ENCODE data around the gene KIF6. TPM values are rescaled to one million over a fixed set of nuclear protein-coding genes. Genes with fewer than 3 reads are reported as not detected.

Gene KIF6
- total and polyA plus RNA-seq, 2 of the 8 experiments (the other 6 are each of a cell fraction or from before 2014, with no cell fraction given) = 0.53 to 0.65 TPM

DNA sequence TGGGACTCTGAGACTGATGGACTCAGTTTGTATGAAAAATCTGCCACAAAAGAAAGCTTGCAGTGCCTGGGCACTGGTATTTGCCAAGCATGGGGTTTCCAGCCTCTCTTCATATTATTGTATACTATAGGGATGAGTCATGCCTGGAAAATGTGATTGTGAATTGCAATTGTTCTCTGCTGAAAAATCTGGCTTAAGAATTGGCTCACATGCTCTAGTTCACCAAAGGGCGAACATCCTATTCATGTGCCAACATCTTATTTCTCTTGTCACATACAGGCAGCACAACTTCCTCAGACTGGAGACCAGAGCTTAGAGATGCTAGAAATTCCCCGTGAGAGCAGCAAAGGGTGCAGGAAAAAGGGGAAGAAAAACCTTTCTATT, 299.1 kb downstream of the KIF6 start:
- no peak overlapping the region for H2BK5ac ChIP-seq (ENCODE audit: low read depth, low read length)
- H3K79me1 ChIP-seq (ENCODE audit: low read depth, low read length) = no peaks in the 10 kb centered on the region
- no peak overlapping the region for H3K56ac ChIP-seq (replicated peaks; ENCODE audit: insufficient read length, low read depth, low read length)
- peaks cover 0 to 3% (median under 1%) of the 10 kb centered on the region in 4 experiments; a peak in 2 of 7 replicates for H3K4me1 ChIP-seq (replicated peaks in 1 of 4; ENCODE audit: control insufficient read depth in 3 of 4, insufficient read depth in 4 of 4, low read length in 3 of 4)
- FAIRE-seq (no peak), DNase-seq (ENCODE audit: low read depth in 1 of 2, low spot score in 2 of 2) (no peak)
- no peak overlapping the region for H3K4me2 ChIP-seq (ENCODE audit: insufficient read depth in 1 of 2, low read depth in 2 of 2, low read length in 2 of 2)
- H2BK120ac ChIP-seq (replicated peaks; ENCODE audit: low read depth, low read length) = no peak overlapping the region
- H3K79me2 ChIP-seq (ENCODE audit: control insufficient read depth in 1 of 2, insufficient read depth in 2 of 2, low read length in 2 of 2) = no peaks in the 10 kb centered on the region
- H3K23ac ChIP-seq (ENCODE audit: insufficient read length) = no peak overlapping the region
- H2AK5ac ChIP-seq (ENCODE audit: low read depth, low read length) = no peak overlapping the region
- H2BK20ac ChIP-seq (ENCODE audit: low read length) = no peak overlapping the region
- no peaks in the 10 kb centered on the region for H4K20me1 ChIP-seq (replicated peaks in 1 of 2; ENCODE audit: control insufficient read depth in 1 of 2, insufficient read depth in 2 of 2, low read length in 2 of 2)
- CTCF ChIA-PET (ENCODE audit: partially characterized antibody) = no interaction called here
- POLR2A ChIA-PET (ENCODE audit: partially characterized antibody) = interaction anchor here (0.6 kb wide), 1 partner anchor 222 kb away, joined by 4 read pairs; no protein-coding TSS in a partner anchor
- H2BK15ac ChIP-seq (ENCODE audit: low read length) = no peak overlapping the region
- H3K27ac ChIP-seq (ENCODE audit: low read depth, low read length) = no peak overlapping the region
- H2AFZ ChIP-seq (ENCODE audit: low read length) = no peak overlapping the region
- no peak overlapping the region for H4K91ac ChIP-seq (replicated peaks; ENCODE audit: insufficient read length, low read length)
- no peaks in the 10 kb centered on the region for H3K36me3 ChIP-seq (ENCODE audit: control insufficient read depth in 2 of 4, insufficient read depth in 4 of 4, low read length in 3 of 4)
- H3K14ac ChIP-seq (ENCODE audit: insufficient read length) = no peak overlapping the region
- H4K5ac ChIP-seq (ENCODE audit: insufficient read length, low read depth, low read length) = no peak overlapping the region
- no peak overlapping the region for H3K9ac ChIP-seq (replicated peaks in 1 of 4; ENCODE audit: extremely low read depth in 1 of 4, low read depth in 3 of 4, low read length in 3 of 4)
- H3K18ac ChIP-seq (ENCODE audit: extremely low read depth, low read length) = no peak overlapping the region
- H2BK12ac ChIP-seq (ENCODE audit: low read depth, low read length) = no peak overlapping the region
- H3K9me3 ChIP-seq (ENCODE audit: insufficient read depth in 2 of 2, low read depth in 1 of 2, low read length in 1 of 2) = no peaks in the 10 kb centered on the region
- H3K4ac ChIP-seq (replicated peaks; ENCODE audit: insufficient read length, low read depth, low read length) = no peak overlapping the region
- WGBS, 2 experiments (ENCODE audit: extremely low coverage in 1 of 2, insufficient coverage in 1 of 2, insufficient read length in 1 of 2, insufficient replicate concordance in 2 of 2, low coverage in 1 of 2, low lambda C conversion rate in 2 of 2, missing lambda C conversion rate in 1 of 2) = 82% methylated on average over 2 of the region's 2 CpGs; no CpG with 5 or more reads in 1 of the 2 experiments
- H3K27me3 ChIP-seq (replicated peaks in 1 of 4; ENCODE audit: control insufficient read depth in 3 of 4, extremely low read depth in 1 of 4, insufficient read depth in 3 of 4, low read length in 3 of 4) = no peaks in the 10 kb centered on the region; a peak in 1 of 7 replicates
- H3K4me3 ChIP-seq (ENCODE audit: extremely low read depth in 1 of 4, insufficient read depth in 2 of 4, low read depth in 3 of 4, low read length in 4 of 4) = no peak overlapping the region
- peak; percentile 66; the same call in 1 of the 2 replicates for TF ChIP-seq JUND (IDR thresholded peaks at IDR 0.05; ENCODE audit: low read length)
- no peak for TF ChIP-seq SP2 (IDR thresholded peaks at IDR 0.05; ENCODE audit: low read length)
- H4K8ac ChIP-seq (ENCODE audit: extremely low read depth, insufficient read depth, low read length) = no peak overlapping the region
- no peaks in the 10 kb centered on the region for H3K23me2 ChIP-seq (ENCODE audit: low read depth, low read length)

Data from H1 (cell line).